Lower lobe of right lung (tissue), 2 donors: ENCODE data around the gene IRF7. TPM values are rescaled to one million over a fixed set of nuclear protein-coding genes. Genes with fewer than 3 reads are reported as not detected.

Experiments used
- ATAC-seq, 2 donors: fragments of 200-7000 bp; cut with Tn5 transposase; one replicate each; pipeline ENCODE4 v1.9.1; 2020 to 2022; ENCODE audit warnings: mild to moderate bottlenecking in 2 of 2, moderate library complexity in 2 of 2
- DNase-seq: peaks from one replicate; pipeline ENCODE4 v3.0.0-alpha.2; 2020
- H3K27ac ChIP-seq: fragments of 200-600 bp; one replicate; pipeline ENCODE4 v1.8.0; 2022
- H3K27me3 ChIP-seq: fragments of 200-600 bp; one replicate; pipeline ENCODE4 v1.8.0; 2022; ENCODE audit warnings: low read depth
- H3K36me3 ChIP-seq: fragments of 200-600 bp; one replicate; pipeline ENCODE4 v1.8.0; 2022; ENCODE audit warnings: mild to moderate bottlenecking
- H3K4me1 ChIP-seq: fragments of 200-600 bp; one replicate; pipeline ENCODE4 v1.8.0; 2022
- H3K4me3 ChIP-seq: fragments of 200-600 bp; one replicate; pipeline ENCODE4 v1.8.0; 2022; ENCODE audit warnings: mild to moderate bottlenecking
- H3K9me3 ChIP-seq: fragments of 200-600 bp; one replicate; pipeline ENCODE4 v1.8.0; 2022
- CTCF ChIP-seq: fragments of 200-600 bp; IDR thresholded peaks from one replicate; pipeline ENCODE4 v1.8.0; 2022; ENCODE audit warnings: antibody characterized with exemption, mild to moderate bottlenecking
- intact Hi-C: fragments of 100-400 bp; cut with DNase I; formaldehyde crosslinking; loops from one replicate; pipeline ENCODE4 v1.11.0; 2022
- microRNA-seq: library from miRNA; unstranded; fragments of <30 nt; microRNA quantifications from one replicate; pipeline ENCODE4 v1.2.0, GENCODE V29; 2020; ENCODE audit warnings: borderline number of aligned reads
- total RNA-seq: library from RNA; stranded (reverse); fragmentation: NEBNext Ultra II Directional; extraction: Animal tissue kit (Norgen Biotek cat#: 25700); gene quantifications from one replicate; pipeline ENCODE4 v1.2.1, GENCODE V29; 2021
- donor health status: DM: no; HTN: yes; CAD: no; lungs with severe emphysema.

IRF7 gene
- total RNA-seq, 1 donor from 2014 or later, result 84.8 TPM

DNA sequence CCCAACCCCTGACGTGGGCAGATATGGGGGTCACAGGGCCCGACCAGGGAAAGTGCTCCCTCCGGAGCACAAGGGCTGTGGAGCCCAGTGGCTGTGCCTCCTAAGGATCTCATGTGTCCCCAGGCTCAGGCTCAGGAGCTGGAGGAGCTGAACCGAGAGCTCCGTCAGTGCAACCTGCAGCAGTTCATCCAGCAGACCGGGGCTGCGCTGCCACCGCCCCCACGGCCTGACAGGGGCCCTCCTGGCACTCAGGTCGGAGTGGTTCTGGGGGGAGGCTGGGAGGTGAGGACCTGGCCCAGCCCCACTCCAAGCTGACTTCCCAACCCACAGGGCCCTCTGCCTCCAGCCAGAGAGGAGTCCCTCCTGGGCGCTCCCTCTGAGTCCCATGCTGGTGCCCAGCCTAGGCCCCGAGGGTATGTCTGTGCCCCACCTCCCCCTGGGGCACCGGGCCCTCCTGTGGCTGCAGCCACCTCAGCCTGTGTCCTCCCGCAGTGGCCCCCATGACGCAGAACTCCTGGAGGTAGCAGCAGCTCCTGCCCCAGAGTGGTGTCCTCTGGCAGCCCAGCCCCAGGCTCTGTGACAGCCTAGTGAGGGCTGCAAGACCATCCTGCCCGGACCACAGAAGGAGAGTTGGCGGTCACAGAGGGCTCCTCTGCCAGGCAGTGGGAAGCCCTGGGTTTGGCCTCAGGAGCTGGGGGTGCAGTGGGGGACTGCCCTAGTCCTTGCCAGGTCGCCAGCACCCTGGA, 52.5 kb downstream of the IRF7 start:
- DNase-seq, result no peak
- peaks cover 9% of the 10 kb centered on the region for H3K27me3 ChIP-seq
- intact Hi-C loops, result no loop called here
- H3K27ac ChIP-seq, result no peak overlapping the region
- ATAC-seq, result no peak
- H3K36me3 ChIP-seq, result peaks cover 7% of the 10 kb centered on the region
- peaks cover 50% of the 10 kb centered on the region for H3K4me1 ChIP-seq
- no peak for TF ChIP-seq CTCF
- H3K9me3 ChIP-seq, result no peaks in the 10 kb centered on the region
- H3K4me3 ChIP-seq, result no peak overlapping the region

Small RNA genes within 50 kb of the gene (microRNA-seq; reads per million reads assigned to microRNA genes)
- gene MIR210, result 215 reads per million, percentile 65 among the genes with 10 or more reads in this experiment

Other genes starting within 250 kb of the IRF7 start
- gene B4GALNT4, start 246.5 kb downstream of the IRF7 start, total RNA-seq, result 0.38 TPM
- 23.1 TPM for gene PKP3, start 221.7 kb downstream of the IRF7 start, total RNA-seq
- 91.8 TPM for gene SIGIRR, start 201.0 kb downstream of the IRF7 start, total RNA-seq
- gene ANO9, start 173.9 kb downstream of the IRF7 start, total RNA-seq, result 21.6 TPM
- 32.9 TPM for gene PTDSS2, start 165.7 kb downstream of the IRF7 start, total RNA-seq
- 237 TPM for gene RNH1, start 108.7 kb downstream of the IRF7 start, total RNA-seq
- 36.3 TPM for gene HRAS, start 80.4 kb downstream of the IRF7 start, total RNA-seq
- gene LRRC56, start 78.4 kb downstream of the IRF7 start, total RNA-seq, result 7.6 TPM
- 6.0 TPM for gene LMNTD2, start 55.2 kb downstream of the IRF7 start, total RNA-seq
- 71.5 TPM for gene RASSF7, start 55.0 kb downstream of the IRF7 start, total RNA-seq
- 31.5 TPM for gene PHRF1, start 39.5 kb downstream of the IRF7 start, total RNA-seq
- not detected for gene CDHR5, start 9.0 kb upstream of the IRF7 start, total RNA-seq
- not detected for gene SCT, start 11.2 kb upstream of the IRF7 start, total RNA-seq
- 1.3 TPM for gene DRD4, start 21.3 kb upstream of the IRF7 start, total RNA-seq
- gene DEAF1, start 79.3 kb upstream of the IRF7 start, total RNA-seq, result 32.0 TPM
- gene TMEM80, start 79.9 kb upstream of the IRF7 start, total RNA-seq, result 33.9 TPM
- gene EPS8L2, start 90.3 kb upstream of the IRF7 start, total RNA-seq, result 156 TPM
- 218 TPM for gene TALDO1, start 131.5 kb upstream of the IRF7 start, total RNA-seq
- gene GATD1, start 161.5 kb upstream of the IRF7 start, total RNA-seq, result 46.7 TPM
- not detected for gene CEND1, start 174.1 kb upstream of the IRF7 start, total RNA-seq
- 18.2 TPM for gene SLC25A22, start 182.3 kb upstream of the IRF7 start, total RNA-seq
- gene PIDD1, start 189.3 kb upstream of the IRF7 start, total RNA-seq, result 12.6 TPM
- gene RPLP2, start 194.0 kb upstream of the IRF7 start, total RNA-seq, result 1,518 TPM
- 137 TPM for gene PNPLA2, start 203.0 kb upstream of the IRF7 start, total RNA-seq
- gene CRACR2B, start 212.0 kb upstream of the IRF7 start, total RNA-seq, result 43.6 TPM
- gene CD151, start 217.0 kb upstream of the IRF7 start, total RNA-seq, result 387 TPM
- 127 TPM for gene POLR2L, start 226.6 kb upstream of the IRF7 start, total RNA-seq
- gene TSPAN4, start 226.9 kb upstream of the IRF7 start, total RNA-seq, result 140 TPM